IPS-20b (cell line): ENCODE results near the gene UBA6.

ENCODE experiments used
- H3K27ac ChIP-seq: one replicate; pipeline ENCODE4 v1.5.1; 2013; ENCODE audit warnings: low read length
- H3K27me3 ChIP-seq: 2 replicates; pipeline ENCODE4 v1.6.1; 2013; ENCODE audit warnings: mild to moderate bottlenecking, low read length, inconsistent platforms; ENCODE audit not compliant: insufficient read depth
- H3K36me3 ChIP-seq: 2 replicates; pipeline ENCODE4 v1.6.1; 2013; ENCODE audit warnings: low read depth, mild to moderate bottlenecking, inconsistent platforms, low read length, moderate library complexity; ENCODE audit not compliant: insufficient read depth
- H3K4me1 ChIP-seq: 2 replicates; pipeline ENCODE4 v1.6.1; 2013; ENCODE audit warnings: mild to moderate bottlenecking, control low read depth, inconsistent platforms, low read length, moderate library complexity; ENCODE audit not compliant: insufficient read depth
- H3K4me3 ChIP-seq: 2 replicates; pipeline ENCODE4 v1.5.1; 2013; ENCODE audit warnings: mild to moderate bottlenecking, low read length, inconsistent platforms
- H3K9ac ChIP-seq: 2 replicates; pipeline ENCODE4 v1.6.1; 2013; ENCODE audit warnings: low read depth, mild to moderate bottlenecking, inconsistent platforms, low read length, moderate library complexity
- H3K9me3 ChIP-seq: 2 replicates; pipeline ENCODE4 v1.6.1; 2013; ENCODE audit warnings: mild to moderate bottlenecking, low read depth, low read length, inconsistent platforms; ENCODE audit not compliant: insufficient read depth

Gene UBA6

DNA sequence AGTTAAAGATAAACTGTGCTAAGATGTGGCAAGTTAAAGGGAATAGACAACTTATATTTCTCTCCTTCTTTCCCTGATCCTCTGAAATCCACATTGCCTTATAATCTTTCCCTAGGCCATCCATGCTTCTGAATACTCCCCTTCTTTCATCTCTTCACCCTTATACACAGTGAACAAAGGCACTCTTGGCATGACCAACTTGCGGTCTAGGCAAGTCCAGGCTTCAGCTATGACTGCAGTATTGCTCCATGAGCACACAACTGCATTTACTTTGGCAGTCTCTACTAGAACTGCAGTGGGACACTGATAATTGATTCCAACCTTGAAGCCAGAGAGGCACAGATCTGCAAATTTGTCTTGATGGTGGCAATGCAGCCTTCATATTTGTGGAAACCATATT lies 24.2 kb upstream of the UBA6 start:
- H3K9me3 ChIP-seq: no peaks in the 10 kb centered on the region
- peaks cover 9% of the 10 kb centered on the region for H3K4me1 ChIP-seq
- no peaks in the 10 kb centered on the region for H3K27me3 ChIP-seq
- no peak overlapping the region for H3K9ac ChIP-seq
- H3K4me3 ChIP-seq: no peak overlapping the region
- H3K27ac ChIP-seq: no peak overlapping the region
- peaks cover 7% of the 10 kb centered on the region; the same call in 1 of the 2 replicates for H3K36me3 ChIP-seq

DNA sequence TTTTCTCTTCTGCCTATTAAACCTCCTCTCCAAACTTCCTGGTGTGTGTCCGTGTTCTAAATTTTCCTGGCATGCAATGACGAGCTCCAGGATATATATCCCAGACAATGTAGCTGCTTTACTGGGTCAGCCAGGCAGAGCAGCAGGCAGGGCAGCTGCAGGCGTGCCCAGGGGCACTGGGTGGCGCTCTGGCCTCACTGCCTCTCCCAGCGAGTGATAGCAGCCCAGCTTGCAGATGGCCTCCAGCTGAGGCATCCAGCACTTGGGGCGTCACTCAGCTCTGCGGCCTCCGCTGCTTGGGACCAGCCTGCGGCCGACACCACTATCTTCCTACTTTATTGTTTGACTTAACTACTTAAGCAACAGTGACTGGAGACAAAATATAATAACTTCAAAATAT lies 23.0 kb upstream of the UBA6 start:
- Histone ChIP-seq H3K27me3 (no peaks in the 10 kb centered on the region), H3K9ac (no peak overlapping the region), H3K4me3 (no peak overlapping the region), H3K36me3 (peaks cover 8% of the 10 kb centered on the region; the same call in 1 of the 2 replicates), H3K27ac (no peak overlapping the region), H3K4me1 (peaks cover 9% of the 10 kb centered on the region), H3K9me3 (no peaks in the 10 kb centered on the region)

GRCh38 chr4:67723341-67723740 lies 22.4 kb upstream of the UBA6 start:
- Histone ChIP-seq H3K4me1 (peaks cover 9% of the 10 kb centered on the region), H3K4me3 (no peak overlapping the region), H3K36me3 (peaks cover 8% of the 10 kb centered on the region; the same call in 1 of the 2 replicates), H3K27me3 (no peaks in the 10 kb centered on the region), H3K9ac (no peak overlapping the region), H3K27ac (no peak overlapping the region), H3K9me3 (no peaks in the 10 kb centered on the region)

DNA sequence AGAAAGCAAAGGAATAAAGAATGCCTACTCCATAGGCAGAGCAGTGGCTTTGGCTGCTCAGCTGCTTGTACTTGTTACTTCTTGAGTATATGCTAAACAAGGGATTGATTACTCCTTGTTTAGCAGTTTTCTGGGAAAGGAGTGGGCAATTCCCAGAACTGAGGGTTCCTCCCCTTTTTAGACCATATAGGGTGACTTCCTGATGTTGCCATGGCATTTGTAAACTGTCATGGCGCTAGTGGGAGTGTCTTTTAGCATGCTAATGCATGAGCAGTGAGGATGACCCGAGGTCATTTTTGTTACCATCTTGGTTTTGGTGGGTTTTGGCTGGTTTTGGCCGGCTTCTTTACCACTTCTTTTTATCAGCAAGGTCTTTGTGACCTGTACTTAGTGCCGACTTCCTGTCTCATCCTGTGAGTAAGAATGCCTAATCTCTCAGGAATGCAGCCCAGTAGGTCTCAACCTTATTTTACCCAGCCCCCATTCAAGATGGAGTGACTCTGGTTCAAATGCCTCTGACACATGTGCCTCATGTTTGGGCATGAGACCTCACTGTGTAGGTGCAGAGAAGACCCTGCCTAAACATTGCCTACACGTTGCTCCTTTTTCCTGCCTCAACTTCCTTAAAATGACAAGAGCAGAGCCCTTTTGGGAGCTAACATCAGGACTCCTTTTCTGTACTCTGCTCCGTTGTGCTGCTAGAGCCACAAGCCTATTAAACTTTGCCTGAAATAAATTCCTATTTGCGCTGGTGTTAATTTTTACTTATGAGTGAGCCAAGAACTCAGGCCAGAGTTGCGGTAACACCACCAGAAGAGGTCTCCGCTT lies 21.0 kb upstream of the UBA6 start:
- Histone ChIP-seq H3K9ac (no peak overlapping the region), H3K27me3 (no peaks in the 10 kb centered on the region), H3K27ac (peak overlapping the region; percentile 33), H3K9me3 (no peaks in the 10 kb centered on the region), H3K4me3 (no peak overlapping the region), H3K36me3 (peaks cover 8% of the 10 kb centered on the region; the same call in 1 of the 2 replicates), H3K4me1 (peaks cover 9% of the 10 kb centered on the region)

DNA sequence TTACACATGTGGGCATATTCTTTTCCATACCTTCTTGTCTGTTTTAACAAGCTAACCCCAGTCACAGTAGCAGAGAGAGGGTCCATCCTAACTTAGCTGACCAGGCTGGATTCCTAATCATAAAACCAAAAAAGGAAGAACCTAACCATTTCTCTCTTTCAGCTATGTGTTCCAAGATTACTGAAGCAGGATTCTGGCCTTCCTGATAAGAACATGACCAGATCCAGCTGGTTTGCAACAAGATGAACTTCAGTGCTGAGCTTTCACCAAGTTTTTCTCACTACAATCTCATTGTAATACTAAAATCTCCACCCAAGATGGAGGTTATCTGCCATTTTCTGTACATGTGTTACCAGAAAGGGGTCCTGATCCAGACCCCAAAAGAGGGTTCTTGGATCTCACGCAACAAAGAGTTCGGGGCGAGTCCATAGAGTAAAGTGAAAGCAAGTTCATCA lies 20.4 kb upstream of the UBA6 start:
- Histone ChIP-seq H3K4me3 (no peak overlapping the region), H3K9ac (no peak overlapping the region), H3K27ac (peak overlapping the region; percentile 33), H3K27me3 (no peaks in the 10 kb centered on the region), H3K36me3 (peaks cover 8% of the 10 kb centered on the region; the same call in 1 of the 2 replicates), H3K4me1 (peaks cover 9% of the 10 kb centered on the region), H3K9me3 (no peaks in the 10 kb centered on the region)

- Histone ChIP-seq H3K9ac (no peak overlapping the region), H3K27ac (no peak overlapping the region), H3K4me3 (no peak overlapping the region), H3K9me3 (no peaks in the 10 kb centered on the region), H3K27me3 (no peaks in the 10 kb centered on the region), H3K36me3 (peaks cover 8% of the 10 kb centered on the region; the same call in 1 of the 2 replicates), H3K4me1 (peaks cover 9% of the 10 kb centered on the region)
Measured at GRCh38 chr4:67719953-67720617, 19.1 kb upstream of the UBA6 start.

GRCh38 chr4:67718848-67719247 lies 17.9 kb upstream of the UBA6 start:
- Histone ChIP-seq H3K27ac (no peak overlapping the region), H3K9me3 (no peaks in the 10 kb centered on the region), H3K27me3 (no peaks in the 10 kb centered on the region), H3K4me3 (no peak overlapping the region), H3K36me3 (peaks cover 8% of the 10 kb centered on the region; the same call in 1 of the 2 replicates), H3K4me1 (peaks cover 9% of the 10 kb centered on the region), H3K9ac (no peak overlapping the region)

GRCh38 chr4:67717586-67717985 lies 16.6 kb upstream of the UBA6 start:
- no peaks in the 10 kb centered on the region for H3K27me3 ChIP-seq
- H3K9ac ChIP-seq: no peak overlapping the region
- no peaks in the 10 kb centered on the region for H3K9me3 ChIP-seq
- peaks cover 8% of the 10 kb centered on the region; the same call in 1 of the 2 replicates for H3K36me3 ChIP-seq
- no peak overlapping the region for H3K27ac ChIP-seq
- no peak overlapping the region for H3K4me3 ChIP-seq
- H3K4me1 ChIP-seq: peaks cover 16% of the 10 kb centered on the region

- peaks cover 20% of the 10 kb centered on the region for H3K4me1 ChIP-seq
- no peaks in the 10 kb centered on the region for H3K9me3 ChIP-seq
- no peak overlapping the region for H3K27ac ChIP-seq
- H3K9ac ChIP-seq: no peak overlapping the region
- H3K36me3 ChIP-seq: no peaks in the 10 kb centered on the region
- H3K4me3 ChIP-seq: no peak overlapping the region
- H3K27me3 ChIP-seq: no peaks in the 10 kb centered on the region
Measured at GRCh38 chr4:67714955-67715354, 14.0 kb upstream of the UBA6 start.

DNA sequence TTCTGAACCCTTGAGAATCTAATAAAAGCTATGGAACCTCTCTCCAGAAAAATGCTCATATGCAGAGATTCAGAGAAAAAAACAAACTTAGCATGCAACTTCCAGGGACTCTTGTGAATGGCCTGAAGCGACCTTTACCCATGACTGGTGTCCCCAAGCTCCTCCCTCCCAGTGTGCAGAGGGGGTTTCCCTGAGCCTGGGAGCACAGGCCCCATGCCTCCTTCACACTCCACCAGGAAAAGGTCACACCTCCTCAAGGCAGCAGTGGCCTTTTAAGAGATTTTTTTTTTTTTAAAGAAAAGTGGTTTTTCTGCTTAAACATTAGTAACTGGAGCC lies 13.3 kb upstream of the UBA6 start:
- H3K27ac ChIP-seq: no peak overlapping the region
- no peaks in the 10 kb centered on the region for H3K9me3 ChIP-seq
- H3K4me1 ChIP-seq: peaks cover 20% of the 10 kb centered on the region
- H3K9ac ChIP-seq: no peak overlapping the region
- no peaks in the 10 kb centered on the region for H3K27me3 ChIP-seq
- no peak overlapping the region for H3K4me3 ChIP-seq
- H3K36me3 ChIP-seq: no peaks in the 10 kb centered on the region

DNA sequence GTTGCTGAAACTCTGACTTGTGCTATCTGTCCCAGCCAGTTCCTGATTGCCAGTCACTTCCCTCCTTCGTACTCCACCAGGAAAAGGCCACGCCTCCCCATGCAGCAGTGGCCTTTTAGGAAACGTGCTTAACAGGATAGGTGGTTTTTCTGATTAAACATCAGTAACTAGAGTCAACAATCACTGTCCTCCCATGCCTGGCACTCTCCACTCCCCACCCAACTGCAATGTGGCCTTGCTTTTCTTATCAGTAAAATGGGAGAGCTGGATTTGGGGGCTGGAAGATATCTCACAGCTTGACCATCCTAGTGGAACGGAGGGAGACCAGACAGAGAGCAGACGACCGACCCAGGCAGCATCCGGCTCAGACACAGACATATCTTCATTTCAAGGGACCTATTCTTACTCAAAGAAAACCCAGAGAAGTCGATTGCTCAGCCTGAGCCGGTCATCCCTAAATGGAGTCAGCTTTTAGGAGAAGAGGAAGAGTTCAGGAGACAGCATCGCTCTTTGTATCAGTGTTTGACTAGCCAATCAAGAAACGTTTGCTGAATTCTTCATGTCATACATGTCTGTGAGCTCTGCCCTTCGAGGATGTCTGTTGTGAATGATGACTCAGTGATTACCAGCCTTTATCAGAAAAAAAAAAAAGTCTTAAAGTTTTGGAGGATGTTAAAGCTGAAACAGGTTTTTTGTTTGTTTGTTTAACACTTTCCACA lies 12.7 kb upstream of the UBA6 start:
- no peaks in the 10 kb centered on the region for H3K27me3 ChIP-seq
- no peaks in the 10 kb centered on the region for H3K9me3 ChIP-seq
- no peak overlapping the region for H3K27ac ChIP-seq
- no peak overlapping the region for H3K4me3 ChIP-seq
- no peak overlapping the region for H3K9ac ChIP-seq
- H3K4me1 ChIP-seq: peaks cover 20% of the 10 kb centered on the region
- H3K36me3 ChIP-seq: no peaks in the 10 kb centered on the region
